Measurements from ENCODE around the gene DOK6. TPM values are rescaled to one million over a fixed set of nuclear protein-coding genes. Genes with fewer than 3 reads are reported as not detected.
A peak's percentile ranks its signal among the peaks of the same experiment; 100 is the strongest.

DOK6 gene
- total and polyA plus RNA-seq, 12 donors = 0.37 to 12.5 (median 4.6) TPM

- no peaks in the 10 kb centered on the region for H3K36me3 ChIP-seq
- ATAC-seq = no peak
- no peak for DNase-seq
- peaks cover 0 to 10% (median 0%) of the 10 kb centered on the region in 11 donors for H3K9me3 ChIP-seq
- no peaks in the 10 kb centered on the region for H3K27me3 ChIP-seq
- 83 to 91% methylated on average over 5 of the region's 5 CpGs for WGBS, 2 donors
- no peaks in the 10 kb centered on the region for H3K4me1 ChIP-seq
- H3K4me3 ChIP-seq = no peak overlapping the region
- TF ChIP-seq CTCF (IDR thresholded peaks at IDR 0.05) = no peak
- intact Hi-C loops (cut with DNase I) = no loop called here
- no peak overlapping the region for H3K27ac ChIP-seq
Observed at GRCh38 chr18:69483574-69483973, 82.9 kb downstream of the DOK6 start.

- intact Hi-C loops (cut with DNase I) = no loop called here
- H3K36me3 ChIP-seq = no peaks in the 10 kb centered on the region
- peak in 3 of 9 donors; percentile 12 to 25 (median 12) for TF ChIP-seq CTCF (IDR thresholded peaks at IDR 0.05)
- no peaks in the 10 kb centered on the region for H3K27me3 ChIP-seq
- H3K4me1 ChIP-seq = no peaks in the 10 kb centered on the region
- DNase-seq = no peak
- no peak for ATAC-seq
- WGBS, 2 donors = 53 to 56% methylated on average over 6 of the region's 6 CpGs
- no peak overlapping the region for H3K4me3 ChIP-seq
- H3K9me3 ChIP-seq = peaks cover 0 to 10% (median 0%) of the 10 kb centered on the region in 11 donors
- H3K27ac ChIP-seq = no peak overlapping the region
Observed at GRCh38 chr18:69484699-69485396, 84.2 kb downstream of the DOK6 start.

- Histone ChIP-seq H3K27ac (no peak overlapping the region), H3K4me1 (peaks cover 0 to 3% (median 0%) of the 10 kb centered on the region in 9 donors), H3K4me3 (no peak overlapping the region), H3K9me3 (peaks cover 0 to 10% (median 0%) of the 10 kb centered on the region in 11 donors), H3K36me3 (no peaks in the 10 kb centered on the region), H3K27me3 (no peaks in the 10 kb centered on the region)
- no peak for ATAC-seq
- intact Hi-C loops (cut with DNase I) = no loop called here
- TF ChIP-seq CTCF (IDR thresholded peaks at IDR 0.05) = no peak
- 76 to 85% methylated on average over 6 of the region's 6 CpGs for WGBS, 2 donors
- no peak for DNase-seq
Observed at GRCh38 chr18:69487488-69488394, 87.1 kb downstream of the DOK6 start.

- Histone ChIP-seq H3K36me3 (no peaks in the 10 kb centered on the region), H3K27me3 (no peaks in the 10 kb centered on the region), H3K4me3 (no peak overlapping the region), H3K4me1 (peaks cover 0 to 3% (median 0%) of the 10 kb centered on the region in 9 donors), H3K9me3 (peaks cover 0 to 10% (median 0%) of the 10 kb centered on the region in 11 donors), H3K27ac (no peak overlapping the region)
- ATAC-seq (no peak), DNase-seq (no peak)
- 63 to 76% methylated on average over 1 of the region's 1 CpG for WGBS, 2 donors
- intact Hi-C loops (cut with DNase I) = no loop called here
- TF ChIP-seq CTCF (IDR thresholded peaks at IDR 0.05) = no peak
Observed at GRCh38 chr18:69490072-69490471, 89.4 kb downstream of the DOK6 start.
